NCI-H128 (cell line): ENCODE data around the gene C13orf42.

Experiments
- DNase-seq: peaks from one replicate; lab custom pipeline; 2025; ENCODE audit not compliant: unreplicated experiment; lab: John Stamatoyannopoulos, UW

The C13orf42 gene

GRCh38 chr13:51035978-51036377 lies 75.1 kb downstream of the C13orf42 start:
- no peak for DNase-seq

GRCh38 chr13:51035469-51035868 lies 75.6 kb downstream of the C13orf42 start:
- DNase-seq: no peak

- no peak for DNase-seq
These were observed 76.2 kb downstream of the C13orf42 start for GRCh38 chr13:51034906-51035305.

GRCh38 chr13:51033421-51034185 lies 77.5 kb downstream of the C13orf42 start:
- DNase-seq: no peak

- no peak for DNase-seq
These were observed 78.2 kb downstream of the C13orf42 start for GRCh38 chr13:51032831-51033230.
